Endothelial cell of umbilical vein (primary cell): ENCODE data around the gene IRX1. TPM values are rescaled to one million over a fixed set of nuclear protein-coding genes. Genes with fewer than 3 reads are reported as not detected.

ENCODE experiments used
- BruUV-seq: library from RNA; stranded (reverse); fragments of 400-500 nt; replicated peaks from 2 replicates; lab custom pipeline; 2021; lab: Mats Ljungman, UMichigan
- CTCF ChIA-PET: fragments of 300-600, 350-600 bp; sonication (Branson Sonifier 250); formaldehyde crosslinking; loops from one replicate; lab custom pipeline; 2021; ENCODE audit warnings: antibody characterized with exemption, inconsistent platforms; lab: Charles Lee
- POLR2A ChIA-PET: fragments of 300-600, 350-600 bp; sonication (Branson Sonifier 250); formaldehyde crosslinking; loops from one replicate; lab custom pipeline; 2021; ENCODE audit warnings: antibody characterized with exemption, inconsistent platforms; lab: Charles Lee
- DNase-seq: peaks from one replicate; pipeline ENCODE4 v3.0.0-alpha.2; 2011; ENCODE audit warnings: low read depth, low spot score
- FAIRE-seq: peaks from 2 replicates; lab custom pipeline; 2011; peaks lifted over from hg19 to GRCh38; lab: Jason Lieb, UNC
- H2AFZ ChIP-seq: 2 replicates; pipeline ENCODE4 v1.6.0; 2012; ENCODE audit warnings: low read depth, low read length, control low read depth, inconsistent platforms
- H3K27ac ChIP-seq: 2 replicates; pipeline ENCODE4 v1.5.1; 2011; ENCODE audit warnings: low read depth, mild to moderate bottlenecking, control low read depth, low read length, moderate library complexity; ENCODE audit not compliant: insufficient read depth
- H3K27me3 ChIP-seq, 2 experiments: 2 replicates each; pipeline versions ENCODE4 v1.6.0 to v1.6.1; 2011; ENCODE audit warnings: low read length in 2 of 2, mixed read lengths in 1 of 2; ENCODE audit not compliant: control insufficient read depth in 2 of 2, insufficient read depth in 2 of 2
- H3K36me3 ChIP-seq, 2 experiments: 2 replicates in 1 of 2; 3 replicates in 1 of 2; pipeline ENCODE4 v1.5.1; 2011; ENCODE audit warnings: low read length in 2 of 2, mild to moderate bottlenecking in 1 of 2, moderate library complexity in 1 of 2; ENCODE audit not compliant: control insufficient read depth in 2 of 2, insufficient read depth in 2 of 2; ENCODE audit errors: extremely low read depth in 1 of 2
- H3K4me1 ChIP-seq: 3 replicates; pipeline ENCODE4 v1.5.1; 2011; ENCODE audit warnings: mild to moderate bottlenecking, low read length; ENCODE audit not compliant: control insufficient read depth, insufficient read depth; ENCODE audit errors: extremely low read depth
- H3K4me2 ChIP-seq: 2 replicates; pipeline ENCODE4 v1.6.1; 2011; ENCODE audit warnings: low read length, control low read depth, mixed read lengths; ENCODE audit not compliant: insufficient read depth
- H3K4me3 ChIP-seq, 3 experiments: fragments of 200-600 bp in 1 of 3; sonication (generic), shearing (Covaris generic) in 1 of 3; replicated peaks in 1 of 3; 2 replicates each; pipeline ENCODE4 v1.5.1; 2011 to 2016; ENCODE audit warnings: control low read depth in 3 of 3, low read length in 3 of 3, mild to moderate bottlenecking in 2 of 3, inconsistent platforms in 1 of 3, low read depth in 1 of 3, moderate library complexity in 1 of 3; ENCODE audit not compliant: insufficient read depth in 1 of 3
- H3K79me2 ChIP-seq: 2 replicates; pipeline ENCODE4 v1.6.0; 2012; ENCODE audit warnings: low read length, inconsistent platforms; ENCODE audit not compliant: control insufficient read depth, insufficient read depth
- H3K9ac ChIP-seq: replicated peaks from 2 replicates; pipeline ENCODE3; 2011; ENCODE audit warnings: low read length, control low read depth; ENCODE audit not compliant: insufficient read depth; ENCODE audit errors: extremely low read depth
- H3K9me1 ChIP-seq: replicated peaks from 3 replicates; pipeline ENCODE4 v1.6.0; 2011; ENCODE audit warnings: mild to moderate bottlenecking, low read length; ENCODE audit not compliant: control insufficient read depth, insufficient read depth; ENCODE audit errors: extremely low read depth
- H3K9me3 ChIP-seq: replicated peaks from 2 replicates; pipeline ENCODE4 v1.5.1; 2012; ENCODE audit warnings: low read length, inconsistent platforms; ENCODE audit not compliant: control insufficient read depth, insufficient read depth
- H4K20me1 ChIP-seq: replicated peaks from 2 replicates; pipeline ENCODE3; 2011; ENCODE audit warnings: mild to moderate bottlenecking, low read length; ENCODE audit not compliant: control insufficient read depth, insufficient read depth; ENCODE audit errors: extremely low read depth
- CTCF ChIP-seq, 2 donors: IDR thresholded peaks; 1 replicate in 1 of 2; 2 replicates in 1 of 2; pipeline ENCODE4 v1.5.1; 2011; ENCODE audit warnings: low read length in 2 of 2, mild to moderate bottlenecking in 2 of 2, moderate library complexity in 2 of 2, control low read depth in 1 of 2, inconsistent platforms in 1 of 2, low read depth in 1 of 2; ENCODE audit not compliant: insufficient read depth in 1 of 2; ENCODE audit errors: extremely low read depth in 1 of 2
- EZH2 ChIP-seq: IDR thresholded peaks from 2 replicates; pipeline ENCODE4 v1.6.1; 2012; ENCODE audit warnings: borderline replicate concordance, low read depth, mild to moderate bottlenecking, moderate library complexity, low read length, inconsistent platforms; ENCODE audit not compliant: severe bottlenecking
- FOS ChIP-seq: IDR thresholded peaks from 2 replicates; pipeline ENCODE4 v1.6.1; 2011; ENCODE audit warnings: mild to moderate bottlenecking, low read length, moderate library complexity, borderline replicate concordance; ENCODE audit not compliant: insufficient read depth
- GATA2 ChIP-seq: IDR thresholded peaks from 2 replicates; pipeline ENCODE4 v1.7.0; 2011; ENCODE audit warnings: low read depth, mild to moderate bottlenecking, moderate library complexity, mixed read lengths, low read length; ENCODE audit not compliant: insufficient read length, insufficient read depth
- JUN ChIP-seq: IDR thresholded peaks from 2 replicates; pipeline ENCODE4 v1.6.1; 2011; ENCODE audit warnings: borderline replicate concordance, low read depth; ENCODE audit not compliant: insufficient read length, insufficient read depth
- MAX ChIP-seq: IDR thresholded peaks from 2 replicates; pipeline ENCODE4 v1.6.1; 2011; ENCODE audit not compliant: insufficient read depth, insufficient read length
- MYC ChIP-seq: IDR thresholded peaks from one replicate; pipeline ENCODE4 v1.6.1; 2011; ENCODE audit warnings: mild to moderate bottlenecking, low read depth, low read length
- POLR2A ChIP-seq: IDR thresholded peaks from 2 replicates; pipeline ENCODE4 v1.6.1; 2012; ENCODE audit warnings: low read depth, mild to moderate bottlenecking, control low read depth, low read length
- POLR2AphosphoS5 ChIP-seq: IDR thresholded peaks from 2 replicates; pipeline ENCODE4 v1.6.1; 2012; ENCODE audit warnings: low read depth, mild to moderate bottlenecking, control low read depth, low read length, moderate library complexity; ENCODE audit not compliant: insufficient read depth
- dilution Hi-C: fragments of 300-500 bp; cut with MboI; formaldehyde crosslinking; loops from one replicate; pipeline ENCODE4 v1.15.0; 2019; ENCODE audit warnings: low sequenced_read_pairs; ENCODE audit not compliant: extremely low pct_ligation_motif_present
- intact Hi-C: fragments of 100-400 bp; cut with micrococcal nuclease; formaldehyde crosslinking; loops from one replicate; pipeline ENCODE4 v1.10.0; 2022
- polyA plus RNA-seq, 4 experiments: library from polyadenylated mRNA; depleted of rRNA in 3 of 4; stranded (reverse) in 3 of 4; unstranded in 1 of 4; fragments of >200 nt; gene quantifications; 2 replicates each; pipeline versions ENCODE4 v1.2.1 to v1.2.3, GENCODE V29; 2011 to 2012; ENCODE audit warnings: missing spikeins in 1 of 4
- total RNA-seq: library from RNA; stranded (reverse); gene quantifications from 2 replicates; pipeline ENCODE4 v1.2.3, GENCODE V29; 2021

IRX1 gene
- total and polyA plus RNA-seq, 2 donors (not counting 3 experiments of a cell fraction or from before 2014, with no cell fraction given): not detected

GRCh38 chr5:3609120-3609681 lies 13.6 kb downstream of the IRX1 start:
- CTCF ChIA-PET: no interaction called here
- Histone ChIP-seq H3K27me3 (peaks cover 0 to 3% of the 10 kb centered on the region in 2 experiments), H3K9me3 (no peaks in the 10 kb centered on the region), H3K9ac (no peak overlapping the region), H3K4me3 (no peak overlapping the region), H3K27ac (no peak overlapping the region), H3K79me2 (no peaks in the 10 kb centered on the region), H3K4me1 (no peaks in the 10 kb centered on the region), H4K20me1 (no peaks in the 10 kb centered on the region), H3K36me3 (no peaks in the 10 kb centered on the region), H3K4me2 (no peak overlapping the region), H2AFZ (no peak overlapping the region), H3K9me1 (no peaks in the 10 kb centered on the region)
- dilution Hi-C loops (no loop called here), intact Hi-C loops (loop anchor here (5.0 kb wide), 1 partner anchor 1572 kb away; no protein-coding TSS in a partner anchor)
- DNase-seq (no peak), FAIRE-seq (no peak)
- BruUV-seq: no TSS peak
- POLR2A ChIA-PET: no interaction called here
- TF ChIP-seq POLR2AphosphoS5 (no peak), JUN (no peak), GATA2 (no peak), CTCF (IDR thresholded peaks at IDR 0.05; ENCODE audit: extremely low read depth in 1 of 2, insufficient read depth in 1 of 2, low read depth in 1 of 2, low read length in 2 of 2) (no peak)

- Histone ChIP-seq H3K4me1 (no peaks in the 10 kb centered on the region), H3K36me3 (no peaks in the 10 kb centered on the region), H3K9me3 (peaks cover 2% of the 10 kb centered on the region), H3K9me1 (no peaks in the 10 kb centered on the region), H4K20me1 (no peaks in the 10 kb centered on the region), H3K4me3 (no peak overlapping the region), H3K9ac (no peak overlapping the region), H3K27me3 (no peaks in the 10 kb centered on the region), H3K4me2 (no peak overlapping the region), H2AFZ (no peak overlapping the region), H3K79me2 (no peaks in the 10 kb centered on the region), H3K27ac (no peak overlapping the region)
- TF ChIP-seq POLR2A (no peak), GATA2 (no peak), MAX (no peak), CTCF (IDR thresholded peaks at IDR 0.05; ENCODE audit: extremely low read depth in 1 of 2, insufficient read depth in 1 of 2, low read depth in 1 of 2, low read length in 2 of 2) (no peak), MYC (no peak), EZH2 (no peak), FOS (no peak), JUN (no peak), POLR2AphosphoS5 (no peak)
- dilution Hi-C loops (no loop called here), intact Hi-C loops (no loop called here)
- FAIRE-seq: no peak
- BruUV-seq: no TSS peak
- ChIA-PET POLR2A (no interaction called here), CTCF (no interaction called here)
- no peak for DNase-seq
Measured at GRCh38 chr5:3612591-3613042, 17.0 kb downstream of the IRX1 start.
